ENCODE measurements around the gene PXMP4. TPM values are rescaled to one million over a fixed set of nuclear protein-coding genes. Genes with fewer than 3 reads are reported as not detected.

Gene PXMP4
- total and polyA plus RNA-seq, 9 of the 15 experiments (the other 6 are each of a cell fraction or from before 2014, with no cell fraction given): 4.8 to 29.1 (median 6.8) TPM

DNA sequence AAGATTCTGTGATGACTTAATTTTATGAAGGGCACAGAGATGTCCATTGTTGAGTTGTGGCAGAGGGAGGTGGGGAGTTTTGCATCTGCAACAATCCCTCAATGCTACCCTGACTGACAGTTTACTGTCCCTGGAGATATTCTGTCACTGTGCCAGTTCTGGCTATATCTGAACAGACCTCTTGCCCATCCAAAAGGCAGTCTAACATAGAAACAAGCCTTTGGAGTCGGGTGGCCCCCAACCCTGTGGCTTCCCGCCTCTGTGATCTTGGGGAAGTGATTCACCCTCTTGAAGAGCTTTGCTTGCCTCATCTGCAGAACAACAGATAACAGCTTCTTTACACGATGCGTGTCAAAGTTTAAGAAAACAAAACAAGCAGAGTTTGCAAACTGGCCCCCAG lies 30.1 kb downstream of the PXMP4 start (continued):
- TF ChIP-seq, protein P1, sequence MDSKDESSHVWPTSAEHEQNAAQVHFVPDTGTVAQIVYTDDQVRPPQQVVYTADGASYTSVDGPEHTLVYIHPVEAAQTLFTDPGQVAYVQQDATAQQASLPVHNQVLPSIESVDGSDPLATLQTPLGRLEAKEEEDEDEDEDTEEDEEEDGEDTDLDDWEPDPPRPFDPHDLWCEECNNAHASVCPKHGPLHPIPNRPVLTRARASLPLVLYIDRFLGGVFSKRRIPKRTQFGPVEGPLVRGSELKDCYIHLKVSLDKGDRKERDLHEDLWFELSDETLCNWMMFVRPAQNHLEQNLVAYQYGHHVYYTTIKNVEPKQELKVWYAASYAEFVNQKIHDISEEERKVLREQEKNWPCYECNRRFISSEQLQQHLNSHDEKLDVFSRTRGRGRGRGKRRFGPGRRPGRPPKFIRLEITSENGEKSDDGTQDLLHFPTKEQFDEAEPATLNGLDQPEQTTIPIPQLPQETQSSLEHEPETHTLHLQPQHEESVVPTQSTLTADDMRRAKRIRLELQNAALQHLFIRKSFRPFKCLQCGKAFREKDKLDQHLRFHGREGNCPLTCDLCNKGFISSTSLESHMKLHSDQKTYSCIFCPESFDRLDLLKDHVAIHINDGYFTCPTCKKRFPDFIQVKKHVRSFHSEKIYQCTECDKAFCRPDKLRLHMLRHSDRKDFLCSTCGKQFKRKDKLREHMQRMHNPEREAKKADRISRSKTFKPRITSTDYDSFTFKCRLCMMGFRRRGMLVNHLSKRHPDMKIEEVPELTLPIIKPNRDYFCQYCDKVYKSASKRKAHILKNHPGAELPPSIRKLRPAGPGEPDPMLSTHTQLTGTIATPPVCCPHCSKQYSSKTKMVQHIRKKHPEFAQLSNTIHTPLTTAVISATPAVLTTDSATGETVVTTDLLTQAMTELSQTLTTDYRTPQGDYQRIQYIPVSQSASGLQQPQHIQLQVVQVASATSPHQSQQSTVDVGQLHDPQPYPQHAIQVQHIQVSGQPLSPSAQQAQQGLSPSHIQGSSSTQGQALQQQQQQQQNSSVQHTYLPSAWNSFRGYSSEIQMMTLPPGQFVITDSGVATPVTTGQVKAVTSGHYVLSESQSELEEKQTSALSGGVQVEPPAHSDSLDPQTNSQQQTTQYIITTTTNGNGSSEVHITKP (IDR thresholded peaks at IDR 0.05; ENCODE audit: partially characterized antibody): no peak
- no peak for TF ChIP-seq PPARD (CRISPR knock-in tag; IDR thresholded peaks at IDR 0.05)
- TF ChIP-seq, protein P2, sequence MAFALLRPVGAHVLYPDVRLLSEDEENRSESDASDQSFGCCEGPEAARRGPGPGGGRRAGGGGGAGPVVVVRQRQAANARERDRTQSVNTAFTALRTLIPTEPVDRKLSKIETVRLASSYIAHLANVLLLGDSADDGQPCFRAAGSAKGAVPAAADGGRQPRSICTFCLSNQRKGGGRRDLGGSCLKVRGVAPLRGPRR (CRISPR knock-in tag; IDR thresholded peaks at IDR 0.05): no peak
- 0 out of 2 replicates have a peak, but pooled peaks have one; percentile 33 for TF ChIP-seq MYNN (IDR thresholded peaks at IDR 0.05)
- TF ChIP-seq MYNN (CRISPR knock-in tag; IDR thresholded peaks at IDR 0.05): no peak
- TF ChIP-seq RBM25 (IDR thresholded peaks at IDR 0.05; ENCODE audit: low read depth, low read length, severe bottlenecking): no peak
- no peak for TF ChIP-seq ZNF778 (CRISPR knock-in tag; IDR thresholded peaks at IDR 0.05)
- TF ChIP-seq SMAD2 (IDR thresholded peaks at IDR 0.05; ENCODE audit: low read depth, low read length): no peak
- TF ChIP-seq HLTF (IDR thresholded peaks at IDR 0.05): no peak
- TF ChIP-seq MBD2 (IDR thresholded peaks at IDR 0.05; ENCODE audit: borderline replicate concordance, low read depth): 0 out of 2 replicates have a peak, but pooled peaks have one; percentile 29
- no peak for TF ChIP-seq ZNF41 (CRISPR knock-in tag; conservative IDR thresholded peaks at IDR 0.05)
- TF ChIP-seq ZNF197 (CRISPR knock-in tag; IDR thresholded peaks at IDR 0.05; ENCODE audit: low read depth): peak; percentile 20; the same call in 1 of the 2 replicates
- no peak for TF ChIP-seq ZNF124 (CRISPR knock-in tag; IDR thresholded peaks at IDR 0.05)
- no peak for TF ChIP-seq CHD4 (IDR thresholded peaks at IDR 0.05; ENCODE audit: insufficient read depth, insufficient replicate concordance, low read depth, low read length, poor library complexity, severe bottlenecking)
- no peak for TF ChIP-seq NR1H2 (CRISPR knock-in tag; IDR thresholded peaks at IDR 0.05)
- no peak for TF ChIP-seq BDP1 (IDR thresholded peaks at IDR 0.05; ENCODE audit: insufficient read depth, insufficient read length)
- no peak for TF ChIP-seq ZNF263 (CRISPR knock-in tag; IDR thresholded peaks at IDR 0.05; ENCODE audit: borderline replicate concordance)
- no peak for TF ChIP-seq NCOA2 (IDR thresholded peaks at IDR 0.05; ENCODE audit: partially characterized antibody in 2 of 2)
- no peak; the same call in 1 of the 2 replicates for TF ChIP-seq CC2D1A (IDR thresholded peaks at IDR 0.05)
- no peak for TF ChIP-seq SLC30A9 (CRISPR knock-in tag; IDR thresholded peaks at IDR 0.05)
- TF ChIP-seq TFAM (CRISPR knock-in tag; conservative IDR thresholded peaks at IDR 0.05): no peak
- TF ChIP-seq ZNF133 (CRISPR knock-in tag; IDR thresholded peaks at IDR 0.05): no peak
- TF ChIP-seq, protein P3, sequence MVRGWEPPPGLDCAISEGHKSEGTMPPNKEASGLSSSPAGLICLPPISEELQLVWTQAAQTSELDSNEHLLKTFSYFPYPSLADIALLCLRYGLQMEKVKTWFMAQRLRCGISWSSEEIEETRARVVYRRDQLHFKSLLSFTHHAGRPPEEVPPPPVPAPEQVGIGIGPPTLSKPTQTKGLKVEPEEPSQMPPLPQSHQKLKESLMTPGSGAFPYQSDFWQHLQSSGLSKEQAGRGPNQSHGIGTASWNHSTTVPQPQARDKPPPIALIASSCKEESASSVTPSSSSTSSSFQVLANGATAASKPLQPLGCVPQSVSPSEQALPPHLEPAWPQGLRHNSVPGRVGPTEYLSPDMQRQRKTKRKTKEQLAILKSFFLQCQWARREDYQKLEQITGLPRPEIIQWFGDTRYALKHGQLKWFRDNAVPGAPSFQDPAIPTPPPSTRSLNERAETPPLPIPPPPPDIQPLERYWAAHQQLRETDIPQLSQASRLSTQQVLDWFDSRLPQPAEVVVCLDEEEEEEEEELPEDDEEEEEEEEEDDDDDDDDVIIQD (CRISPR knock-in tag; IDR thresholded peaks at IDR 0.05): no peak
- peak; percentile 43 for TF ChIP-seq FOS (IDR thresholded peaks at IDR 0.05; ENCODE audit: extremely low read depth, insufficient read length)
- no peak for TF ChIP-seq ZNF121 (CRISPR knock-in tag; conservative IDR thresholded peaks at IDR 0.05)
- no peak for TF ChIP-seq ZNF668 (CRISPR knock-in tag; IDR thresholded peaks at IDR 0.05)
- no peak for TF ChIP-seq TRIM28 (IDR thresholded peaks at IDR 0.05)
- TF ChIP-seq ZNF224 (CRISPR knock-in tag; IDR thresholded peaks at IDR 0.05): no peak
